AG09319 (cell line): ENCODE results near the gene LRRC23.

Source experiments
- DNase-seq: peaks from one replicate; pipeline ENCODE4 v3.0.0-alpha.2; 2010; ENCODE audit warnings: low read depth; ENCODE audit errors: extremely low read depth
- TF ChIP-seq, protein P1 (sequence below): IDR thresholded peaks from 2 replicates; pipeline ENCODE4 v1.5.1; 2011; ENCODE audit warnings: low read depth, mild to moderate bottlenecking, inconsistent platforms, low read length, moderate library complexity

Gene LRRC23, protein sequence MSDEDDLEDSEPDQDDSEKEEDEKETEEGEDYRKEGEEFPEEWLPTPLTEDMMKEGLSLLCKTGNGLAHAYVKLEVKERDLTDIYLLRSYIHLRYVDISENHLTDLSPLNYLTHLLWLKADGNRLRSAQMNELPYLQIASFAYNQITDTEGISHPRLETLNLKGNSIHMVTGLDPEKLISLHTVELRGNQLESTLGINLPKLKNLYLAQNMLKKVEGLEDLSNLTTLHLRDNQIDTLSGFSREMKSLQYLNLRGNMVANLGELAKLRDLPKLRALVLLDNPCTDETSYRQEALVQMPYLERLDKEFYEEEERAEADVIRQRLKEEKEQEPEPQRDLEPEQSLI

DNA sequence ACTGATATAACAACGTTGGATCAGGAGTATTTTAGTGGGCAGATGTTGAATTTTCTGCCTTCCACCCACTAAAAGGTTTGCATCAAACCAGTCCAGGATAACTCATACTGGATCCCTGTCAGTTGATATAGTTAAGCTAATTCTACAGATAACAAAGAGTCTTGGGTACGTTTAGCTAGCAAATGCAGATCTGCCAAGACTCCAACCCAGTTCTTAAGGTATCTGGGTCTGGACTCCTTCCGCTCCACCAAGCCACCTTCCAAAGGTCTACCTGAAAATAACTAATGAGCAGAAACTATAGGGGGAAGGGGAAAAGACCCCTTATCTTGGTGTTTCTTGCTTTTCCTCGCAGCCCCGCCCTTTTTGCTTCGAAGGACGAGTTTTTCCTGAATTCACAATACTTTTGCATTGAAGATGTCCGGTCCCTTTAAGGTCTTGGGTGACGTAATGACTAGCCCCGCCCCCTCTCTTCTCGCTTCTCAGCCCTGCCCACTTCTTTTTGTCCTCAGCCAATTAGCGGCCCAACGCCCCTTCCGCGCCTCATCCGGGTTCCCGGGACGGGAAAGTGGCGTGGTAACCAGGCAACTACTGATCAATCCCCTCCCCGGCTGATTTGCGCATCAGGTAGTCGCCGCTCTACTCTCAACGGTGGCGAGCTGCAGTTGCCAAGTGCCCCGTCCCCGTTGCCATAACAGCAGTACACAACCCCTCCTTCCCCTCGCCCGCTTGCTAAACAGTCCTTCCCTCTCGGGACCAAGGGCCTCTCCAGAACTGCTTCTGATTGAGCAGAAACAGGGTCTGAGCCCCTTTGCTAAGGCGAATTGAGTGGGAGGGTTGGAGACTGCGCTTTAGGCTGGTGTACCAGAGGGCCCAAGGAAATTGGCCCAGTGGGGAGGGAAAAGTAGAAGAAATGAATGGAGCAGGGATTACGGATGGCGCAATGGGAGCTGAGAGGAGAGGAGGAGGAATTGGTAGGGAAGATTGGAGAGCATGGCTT is at the start of gene LRRC23:
Gene LRRC23, plus strand, starts transcription at position 543 of the 997 bp plus-strand sequence. CDS start 812 bp downstream, outside the sequence.
- DNase-seq: peak; percentile 82
- TF ChIP-seq, protein P1, sequence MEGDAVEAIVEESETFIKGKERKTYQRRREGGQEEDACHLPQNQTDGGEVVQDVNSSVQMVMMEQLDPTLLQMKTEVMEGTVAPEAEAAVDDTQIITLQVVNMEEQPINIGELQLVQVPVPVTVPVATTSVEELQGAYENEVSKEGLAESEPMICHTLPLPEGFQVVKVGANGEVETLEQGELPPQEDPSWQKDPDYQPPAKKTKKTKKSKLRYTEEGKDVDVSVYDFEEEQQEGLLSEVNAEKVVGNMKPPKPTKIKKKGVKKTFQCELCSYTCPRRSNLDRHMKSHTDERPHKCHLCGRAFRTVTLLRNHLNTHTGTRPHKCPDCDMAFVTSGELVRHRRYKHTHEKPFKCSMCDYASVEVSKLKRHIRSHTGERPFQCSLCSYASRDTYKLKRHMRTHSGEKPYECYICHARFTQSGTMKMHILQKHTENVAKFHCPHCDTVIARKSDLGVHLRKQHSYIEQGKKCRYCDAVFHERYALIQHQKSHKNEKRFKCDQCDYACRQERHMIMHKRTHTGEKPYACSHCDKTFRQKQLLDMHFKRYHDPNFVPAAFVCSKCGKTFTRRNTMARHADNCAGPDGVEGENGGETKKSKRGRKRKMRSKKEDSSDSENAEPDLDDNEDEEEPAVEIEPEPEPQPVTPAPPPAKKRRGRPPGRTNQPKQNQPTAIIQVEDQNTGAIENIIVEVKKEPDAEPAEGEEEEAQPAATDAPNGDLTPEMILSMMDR: no peak

DNA sequence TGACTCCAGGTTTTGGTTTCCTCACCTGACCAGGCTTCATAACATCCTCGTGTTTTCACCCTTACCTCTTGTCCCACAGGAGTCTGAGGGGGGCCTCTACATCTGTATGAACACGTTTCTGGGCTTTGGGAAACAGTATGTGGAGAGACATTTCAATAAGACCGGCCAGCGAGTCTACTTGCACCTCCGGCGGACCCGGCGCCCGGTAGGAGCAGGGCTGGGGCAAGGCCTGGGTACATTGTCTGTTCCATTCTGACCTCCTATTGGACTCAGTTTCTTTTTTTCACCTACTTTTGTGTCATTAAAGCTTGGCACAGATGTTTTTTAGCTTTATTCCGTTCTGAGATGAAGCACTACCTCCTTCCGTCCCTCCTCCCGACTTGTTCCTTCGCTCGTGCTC is 49.3 kb upstream of the LRRC23 start:
- TF ChIP-seq, protein P1: no peak
- DNase-seq: no peak

DNA sequence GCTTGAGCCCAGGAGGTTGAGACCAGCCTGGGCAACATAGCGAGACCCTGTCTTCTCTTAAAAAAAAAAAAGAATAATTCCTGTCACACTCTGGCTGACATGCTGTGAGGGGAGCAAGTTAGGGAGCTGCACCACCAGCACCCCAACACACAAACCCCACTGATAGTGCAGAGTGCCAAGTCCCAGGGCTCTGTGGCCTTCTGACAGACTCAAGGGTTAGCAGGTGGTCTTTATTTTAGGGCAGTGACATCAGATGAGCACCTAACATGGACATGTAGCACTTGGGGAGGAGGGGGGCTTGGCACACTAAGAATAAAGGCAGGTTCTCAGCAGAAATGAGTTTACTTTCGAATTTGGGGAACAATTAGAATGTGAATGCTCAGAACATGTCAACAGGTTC is 45.8 kb upstream of the LRRC23 start:
- TF ChIP-seq, protein P1: no peak
- no peak for DNase-seq

DNA sequence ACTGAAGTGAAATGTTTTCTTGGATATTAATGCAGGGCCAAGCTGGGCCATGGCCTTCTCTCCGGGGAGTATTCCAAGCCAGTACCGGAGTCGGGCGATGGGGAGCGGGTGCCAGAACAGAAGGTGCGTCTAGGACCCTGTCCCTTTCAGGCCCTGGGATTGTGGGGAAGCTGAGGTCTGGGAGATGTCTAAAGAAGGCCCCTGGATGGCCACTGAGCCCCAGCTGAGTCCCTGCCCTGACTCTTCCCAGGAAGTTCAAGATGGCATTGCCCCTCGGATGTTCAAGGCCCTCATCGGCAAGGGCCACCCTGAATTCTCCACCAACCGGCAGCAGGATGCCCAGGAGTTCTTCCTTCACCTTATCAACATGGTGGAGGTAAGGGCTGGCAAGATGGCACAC is 44.5 kb upstream of the LRRC23 start:
- no peak for DNase-seq
- TF ChIP-seq, protein P1: no peak

DNA sequence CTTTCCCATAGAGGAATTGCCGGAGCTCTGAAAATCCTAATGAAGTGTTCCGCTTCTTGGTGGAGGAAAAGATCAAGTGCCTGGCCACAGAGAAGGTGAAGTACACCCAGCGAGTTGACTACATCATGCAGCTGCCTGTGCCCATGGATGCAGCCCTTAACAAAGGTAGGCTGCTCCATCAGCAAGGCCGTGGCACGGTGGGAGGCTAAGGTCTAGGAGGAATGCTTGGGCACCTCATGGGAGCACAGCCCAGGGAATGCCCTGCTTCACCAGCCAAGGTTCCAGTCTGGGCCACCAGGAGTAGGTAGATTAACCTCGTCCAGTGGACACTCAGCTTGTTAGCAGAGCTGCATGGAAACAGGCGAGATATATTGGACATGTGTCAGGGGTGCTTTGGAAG is 43.7 kb upstream of the LRRC23 start:
- no peak for DNase-seq
- TF ChIP-seq, protein P1: no peak

DNA sequence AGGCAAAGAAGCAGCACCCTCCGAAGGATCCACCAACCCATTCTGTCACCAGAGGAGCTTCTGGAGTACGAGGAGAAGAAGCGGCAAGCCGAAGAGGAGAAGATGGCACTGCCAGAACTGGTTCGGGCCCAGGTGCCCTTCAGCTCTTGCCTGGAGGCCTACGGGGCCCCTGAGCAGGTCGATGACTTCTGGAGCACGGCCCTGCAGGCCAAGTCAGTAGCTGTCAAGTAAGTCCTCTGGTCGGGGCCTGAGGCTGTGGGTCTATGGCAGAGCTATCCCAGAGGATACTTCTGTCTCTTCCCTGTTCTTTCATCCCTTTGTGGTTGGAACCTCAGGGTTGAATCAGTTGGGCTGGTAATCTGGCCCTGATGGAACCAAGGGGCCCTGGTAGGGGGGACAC is 43.2 kb upstream of the LRRC23 start:
- no peak for DNase-seq
- TF ChIP-seq, protein P1: no peak

DNA sequence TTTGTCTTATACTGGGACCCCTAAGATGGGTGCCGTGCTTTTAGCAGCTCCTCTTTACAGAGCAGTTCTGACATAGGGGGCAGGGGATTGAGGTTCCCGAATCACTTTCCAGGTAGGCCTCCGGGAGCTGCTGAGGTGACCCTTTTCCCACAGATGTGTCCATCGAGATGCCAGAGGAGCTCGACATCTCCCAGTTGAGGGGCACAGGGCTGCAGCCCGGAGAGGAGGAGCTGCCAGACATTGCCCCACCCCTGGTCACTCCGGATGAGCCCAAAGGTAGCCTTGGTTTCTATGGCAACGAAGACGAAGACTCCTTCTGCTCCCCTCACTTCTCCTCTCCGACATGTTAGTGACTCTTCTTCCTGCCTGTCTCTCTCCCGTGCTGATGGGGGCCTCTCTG is 41.6 kb upstream of the LRRC23 start:
- TF ChIP-seq, protein P1: no peak
- DNase-seq: no peak
